ENCODE measurements around the gene KLF14. TPM values are rescaled to one million over a fixed set of nuclear protein-coding genes. Genes with fewer than 3 reads are reported as not detected.
"Not testable (repeated sequence)": the region's sequence is repeated elsewhere in the genome, so short reads cannot be mapped to it uniquely, and the experiment has no call there.

KLF14 gene
- total RNA-seq, 1 experiment from 2014 or later: not detected

DNA sequence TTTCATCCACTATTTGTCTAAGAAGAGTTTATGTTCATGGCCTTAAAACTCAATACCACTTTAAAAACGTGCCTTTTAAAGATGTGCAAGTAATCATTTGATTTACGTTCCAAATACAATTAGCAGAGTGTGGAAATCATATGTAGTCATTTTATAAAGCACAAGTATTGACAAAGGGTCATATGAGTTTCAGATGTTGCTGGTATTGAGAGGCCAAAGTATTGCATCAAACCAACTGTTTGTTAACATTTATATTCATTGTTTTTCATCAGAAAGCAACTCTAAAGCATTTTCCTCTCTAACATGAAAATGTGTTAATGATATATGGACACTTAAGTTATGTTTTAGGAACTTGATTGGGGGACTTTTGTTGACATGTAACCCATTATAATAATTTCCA lies 36.2 kb downstream of the KLF14 start:
- H3K4me3 ChIP-seq (ENCODE audit: low read depth, low read length, poor library complexity, severe bottlenecking): no peak overlapping the region
- POLR2A ChIA-PET (ENCODE audit: low non-redundant PET): no interaction called here
- H3K27me3 ChIP-seq (replicated peaks; ENCODE audit: insufficient read depth, low read depth, low read length, poor library complexity): no peaks in the 10 kb centered on the region
- no peak overlapping the region for H3K27ac ChIP-seq (ENCODE audit: low read depth, low read length, poor library complexity, severe bottlenecking)
- no peaks in the 10 kb centered on the region for H3K4me1 ChIP-seq (ENCODE audit: insufficient read depth, low read length, poor library complexity, severe bottlenecking)
- no peak for DNase-seq (ENCODE audit: low spot score)
- CTCF ChIA-PET: no interaction called here
- TF ChIP-seq, protein P1, sequence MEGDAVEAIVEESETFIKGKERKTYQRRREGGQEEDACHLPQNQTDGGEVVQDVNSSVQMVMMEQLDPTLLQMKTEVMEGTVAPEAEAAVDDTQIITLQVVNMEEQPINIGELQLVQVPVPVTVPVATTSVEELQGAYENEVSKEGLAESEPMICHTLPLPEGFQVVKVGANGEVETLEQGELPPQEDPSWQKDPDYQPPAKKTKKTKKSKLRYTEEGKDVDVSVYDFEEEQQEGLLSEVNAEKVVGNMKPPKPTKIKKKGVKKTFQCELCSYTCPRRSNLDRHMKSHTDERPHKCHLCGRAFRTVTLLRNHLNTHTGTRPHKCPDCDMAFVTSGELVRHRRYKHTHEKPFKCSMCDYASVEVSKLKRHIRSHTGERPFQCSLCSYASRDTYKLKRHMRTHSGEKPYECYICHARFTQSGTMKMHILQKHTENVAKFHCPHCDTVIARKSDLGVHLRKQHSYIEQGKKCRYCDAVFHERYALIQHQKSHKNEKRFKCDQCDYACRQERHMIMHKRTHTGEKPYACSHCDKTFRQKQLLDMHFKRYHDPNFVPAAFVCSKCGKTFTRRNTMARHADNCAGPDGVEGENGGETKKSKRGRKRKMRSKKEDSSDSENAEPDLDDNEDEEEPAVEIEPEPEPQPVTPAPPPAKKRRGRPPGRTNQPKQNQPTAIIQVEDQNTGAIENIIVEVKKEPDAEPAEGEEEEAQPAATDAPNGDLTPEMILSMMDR (conservative IDR thresholded peaks at IDR 0.05; ENCODE audit: low read depth, low read length): no peak
- TF ChIP-seq EZH2 (IDR thresholded peaks at IDR 0.05; ENCODE audit: borderline replicate concordance, low read depth, low read length, poor library complexity, severe bottlenecking): no peak
- intact Hi-C loops (cut with micrococcal nuclease; ENCODE audit: unreplicated experiment): no loop called here
- no peaks in the 10 kb centered on the region for H3K36me3 ChIP-seq (ENCODE audit: insufficient read depth, low read length, poor library complexity, severe bottlenecking)
- H3K9me3 ChIP-seq (ENCODE audit: low read depth, low read length, poor library complexity, severe bottlenecking): no peaks in the 10 kb centered on the region
- BruUV-seq (replicated peaks): no TSS peak

DNA sequence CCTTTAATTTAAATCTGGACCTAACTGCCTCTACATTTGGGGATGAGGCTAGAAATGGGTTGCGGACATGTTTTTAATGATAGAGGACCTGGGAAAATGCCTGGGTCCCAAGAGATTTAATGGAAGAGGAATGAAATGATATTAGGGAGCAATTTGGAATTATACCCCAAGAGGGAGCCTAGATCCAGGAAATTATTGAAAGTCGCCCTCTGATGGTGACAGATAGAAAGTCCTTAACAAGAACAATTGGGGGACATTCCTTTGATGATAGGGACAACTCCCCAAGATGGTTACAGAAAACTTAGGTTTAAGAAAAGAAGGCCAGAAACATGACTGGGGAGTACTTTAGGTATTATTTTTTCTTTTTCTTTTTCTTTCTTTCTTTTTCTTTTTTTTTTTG lies 38.2 kb downstream of the KLF14 start:
- Histone ChIP-seq H3K27me3 (replicated peaks; ENCODE audit: insufficient read depth, low read depth, low read length, poor library complexity) (no peaks in the 10 kb centered on the region), H3K9me3 (ENCODE audit: low read depth, low read length, poor library complexity, severe bottlenecking) (no peaks in the 10 kb centered on the region), H3K36me3 (ENCODE audit: insufficient read depth, low read length, poor library complexity, severe bottlenecking) (no peaks in the 10 kb centered on the region), H3K4me1 (ENCODE audit: insufficient read depth, low read length, poor library complexity, severe bottlenecking) (no peaks in the 10 kb centered on the region), H3K4me3 (ENCODE audit: low read depth, low read length, poor library complexity, severe bottlenecking) (no peak overlapping the region), H3K27ac (ENCODE audit: low read depth, low read length, poor library complexity, severe bottlenecking) (no peak overlapping the region)
- no TSS peak for BruUV-seq (replicated peaks)
- ChIA-PET CTCF (no interaction called here), POLR2A (ENCODE audit: low non-redundant PET) (no interaction called here)
- TF ChIP-seq, protein P1 (conservative IDR thresholded peaks at IDR 0.05; ENCODE audit: low read depth, low read length): peak; percentile 76
- no peak for TF ChIP-seq EZH2 (IDR thresholded peaks at IDR 0.05; ENCODE audit: borderline replicate concordance, low read depth, low read length, poor library complexity, severe bottlenecking)
- intact Hi-C loops (cut with micrococcal nuclease; ENCODE audit: unreplicated experiment): loop anchor here (1.0 kb wide), 1 partner anchor 454 kb away; no protein-coding TSS in a partner anchor
- DNase-seq (ENCODE audit: low spot score): peak; percentile 68

DNA sequence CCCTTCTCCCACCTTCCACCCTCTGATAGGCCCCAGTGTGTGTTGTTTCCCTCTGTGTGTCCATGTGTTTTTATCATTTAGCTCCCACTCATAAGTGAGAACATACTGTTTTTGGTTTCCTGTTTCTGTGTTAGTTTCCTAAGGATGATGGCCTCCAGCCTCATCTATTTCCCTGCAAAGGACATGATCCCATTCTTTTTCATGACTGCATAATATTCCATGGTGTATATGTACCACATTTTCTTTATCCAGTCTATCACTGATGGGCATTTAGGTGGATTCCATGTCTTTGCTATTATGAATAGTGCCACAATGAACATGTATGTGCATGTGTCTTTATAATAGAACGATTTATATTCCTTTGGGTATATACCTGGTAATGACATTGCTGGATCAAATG lies 41.6 kb downstream of the KLF14 start:
- not testable (repeated sequence) for H3K4me1 ChIP-seq (ENCODE audit: insufficient read depth, low read length, poor library complexity, severe bottlenecking)

DNA sequence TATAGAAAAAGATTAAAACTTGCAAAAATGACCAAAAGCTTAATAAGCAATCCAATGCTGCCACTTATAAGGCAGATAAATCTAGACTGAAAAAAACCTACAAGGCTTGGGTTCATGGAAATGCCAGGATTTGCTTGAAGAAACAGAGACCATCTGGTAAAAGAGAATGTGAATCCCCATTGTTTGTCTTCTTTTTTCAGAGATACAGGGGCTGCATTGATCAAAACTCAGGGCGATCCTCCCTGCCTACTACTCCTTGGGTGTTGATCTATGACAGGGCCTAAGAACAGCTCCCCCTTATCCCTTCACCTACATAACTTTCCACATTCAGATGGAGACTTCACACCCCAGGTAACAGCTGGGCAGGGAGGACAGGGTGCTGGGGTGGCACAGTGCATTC lies 44.3 kb downstream of the KLF14 start:
- CTCF ChIA-PET: no interaction called here
- no TSS peak for BruUV-seq (replicated peaks)
- intact Hi-C loops (cut with micrococcal nuclease; ENCODE audit: unreplicated experiment): no loop called here

More for the DNA sequence above, 41.6 kb downstream of the KLF14 start:
- H3K36me3 ChIP-seq (ENCODE audit: insufficient read depth, low read length, poor library complexity, severe bottlenecking); intact Hi-C loops (cut with micrococcal nuclease; ENCODE audit: unreplicated experiment); H3K4me3 ChIP-seq (ENCODE audit: low read depth, low read length, poor library complexity, severe bottlenecking); H3K27ac ChIP-seq (ENCODE audit: low read depth, low read length, poor library complexity, severe bottlenecking); CTCF ChIA-PET; BruUV-seq (replicated peaks); POLR2A ChIA-PET (ENCODE audit: low non-redundant PET); H3K27me3 ChIP-seq (replicated peaks; ENCODE audit: insufficient read depth, low read depth, low read length, poor library complexity); DNase-seq (ENCODE audit: low spot score): not testable (repeated sequence)
- H3K9me3 ChIP-seq (ENCODE audit: low read depth, low read length, poor library complexity, severe bottlenecking): peaks cover 11% of the 10 kb centered on the region

More for the DNA sequence above, 44.3 kb downstream of the KLF14 start:
- no peak overlapping the region for H3K4me3 ChIP-seq (ENCODE audit: low read depth, low read length, poor library complexity, severe bottlenecking)
- no peak for TF ChIP-seq EZH2 (IDR thresholded peaks at IDR 0.05; ENCODE audit: borderline replicate concordance, low read depth, low read length, poor library complexity, severe bottlenecking)
- TF ChIP-seq, protein P1 (conservative IDR thresholded peaks at IDR 0.05; ENCODE audit: low read depth, low read length): no peak
- H3K9me3 ChIP-seq (ENCODE audit: low read depth, low read length, poor library complexity, severe bottlenecking): peaks cover 11% of the 10 kb centered on the region
- DNase-seq (ENCODE audit: low spot score): no peak
- POLR2A ChIA-PET (ENCODE audit: low non-redundant PET): no interaction called here
- H3K36me3 ChIP-seq (ENCODE audit: insufficient read depth, low read length, poor library complexity, severe bottlenecking): no peaks in the 10 kb centered on the region
- no peaks in the 10 kb centered on the region for H3K27me3 ChIP-seq (replicated peaks; ENCODE audit: insufficient read depth, low read depth, low read length, poor library complexity)
- H3K27ac ChIP-seq (ENCODE audit: low read depth, low read length, poor library complexity, severe bottlenecking): no peak overlapping the region
- no peaks in the 10 kb centered on the region for H3K4me1 ChIP-seq (ENCODE audit: insufficient read depth, low read length, poor library complexity, severe bottlenecking)
